ENCODE data around the gene PSORS1C2. TPM values are rescaled to one million over a fixed set of nuclear protein-coding genes. Genes with fewer than 3 reads are reported as not detected.
A peak's percentile ranks its signal among the peaks of the same experiment; 100 is the strongest.

PSORS1C2 gene
- total RNA-seq, 1 experiment from 2014 or later = not detected

- no peak for TF ChIP-seq CTCF (IDR thresholded peaks at IDR 0.05; ENCODE audit: unreplicated experiment)
- Mint-ChIP-seq H3K36me3 (ENCODE audit: insufficient read depth, unreplicated experiment) (peaks cover 11% of the 10 kb centered on the region), H3K27ac (ENCODE audit: low read depth, unreplicated experiment) (no peak within 1 kb of the TSS), H3K4me3 (ENCODE audit: unreplicated experiment) (no peak within 1 kb of the TSS), H3K9me3 (ENCODE audit: unreplicated experiment) (no peaks in the 10 kb centered on the region), H3K27me3 (ENCODE audit: insufficient read depth, unreplicated experiment) (no peaks in the 10 kb centered on the region), H3K4me1 (ENCODE audit: insufficient read depth, unreplicated experiment) (peaks cover 32% of the 10 kb centered on the region)
- intact Hi-C loops (cut with micrococcal nuclease) = no loop called here
- ChIA-PET POLR2A (interaction anchor here (0.6 kb wide), 1 partner anchor 495 kb away, joined by 3 read pairs; the partner anchor contains the start of gene AIF1), CTCF (interaction anchor here (1.1 to 2.2 kb wide), 2 partner anchors 33 to 40 kb away, joined by 3 to 6 read pairs; no protein-coding TSS in a partner anchor)
- BruUV-seq (replicated peaks) = no TSS peak
- DNase-seq (ENCODE audit: unreplicated experiment) = no peak
Observed at GRCh38 chr6:31120151-31120915, 18.5 kb downstream of the PSORS1C2 start, which contains the start of gene CDSN. Gene CDSN, minus strand, starts transcription at chr6:31120446. Its CDS starts 27 bp downstream, at chr6:31120419.

DNA sequence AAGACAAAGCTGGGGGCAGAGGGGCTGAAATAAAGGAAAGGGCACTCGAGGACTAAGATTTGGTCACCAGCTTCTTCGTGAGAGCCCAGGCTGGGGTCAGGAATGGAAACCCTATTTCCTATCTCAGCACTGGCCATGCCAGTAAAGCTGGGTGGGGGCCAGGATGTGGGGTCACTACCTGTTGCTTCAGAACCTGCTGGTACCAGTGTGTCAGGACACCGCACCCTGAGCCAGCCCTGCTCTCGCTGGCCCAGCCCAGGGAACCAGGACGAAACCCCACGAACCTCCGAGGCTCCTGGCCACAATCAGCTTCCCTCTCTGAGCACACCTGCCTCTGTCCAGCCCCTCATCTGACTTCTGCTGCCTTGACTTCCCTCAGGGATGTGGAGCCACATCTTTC, 20.7 kb downstream of the PSORS1C2 start:
- Mint-ChIP-seq H3K4me3 (ENCODE audit: unreplicated experiment) (no peak overlapping the region), H3K27me3 (ENCODE audit: insufficient read depth, unreplicated experiment) (no peaks in the 10 kb centered on the region), H3K27ac (ENCODE audit: low read depth, unreplicated experiment) (no peak overlapping the region), H3K4me1 (ENCODE audit: insufficient read depth, unreplicated experiment) (peaks cover 30% of the 10 kb centered on the region), H3K36me3 (ENCODE audit: insufficient read depth, unreplicated experiment) (peaks cover 6% of the 10 kb centered on the region), H3K9me3 (ENCODE audit: unreplicated experiment) (no peaks in the 10 kb centered on the region)
- no peak for TF ChIP-seq CTCF (IDR thresholded peaks at IDR 0.05; ENCODE audit: unreplicated experiment)
- no TSS peak for BruUV-seq (replicated peaks)
- no peak for DNase-seq (ENCODE audit: unreplicated experiment)
- intact Hi-C loops (cut with micrococcal nuclease) = no loop called here
- CTCF ChIA-PET = interaction anchor here (0.6 to 6.8 kb wide), 6 partner anchors 9 to 387 kb away, joined by 4 to 55 read pairs (median 6); partner anchors contain the start of gene MUCL3
- POLR2A ChIA-PET = interaction anchor here (1.4 kb wide), 1 partner anchor 32 kb away, joined by 4 read pairs; no protein-coding TSS in a partner anchor

- intact Hi-C loops (cut with micrococcal nuclease) = no loop called here
- no peak for TF ChIP-seq CTCF (IDR thresholded peaks at IDR 0.05; ENCODE audit: unreplicated experiment)
- POLR2A ChIA-PET = interaction anchor here (3.4 to 4.3 kb wide), 2 partner anchors 9 to 30 kb away, joined by 13 to 60 read pairs; no protein-coding TSS in a partner anchor
- H3K27ac Mint-ChIP-seq (ENCODE audit: low read depth, unreplicated experiment) = peak overlapping the region; percentile 98
- DNase-seq (ENCODE audit: unreplicated experiment) = no peak
- no peak overlapping the region for H3K4me3 Mint-ChIP-seq (ENCODE audit: unreplicated experiment)
- no peaks in the 10 kb centered on the region for H3K27me3 Mint-ChIP-seq (ENCODE audit: insufficient read depth, unreplicated experiment)
- peaks cover 6% of the 10 kb centered on the region for H3K36me3 Mint-ChIP-seq (ENCODE audit: insufficient read depth, unreplicated experiment)
- CTCF ChIA-PET = interaction anchor here (0.6 to 6.8 kb wide), 11 partner anchors 8 to 309 kb away, joined by 3 to 55 read pairs (median 7); no protein-coding TSS in a partner anchor
- no peaks in the 10 kb centered on the region for H3K9me3 Mint-ChIP-seq (ENCODE audit: unreplicated experiment)
- no TSS peak for BruUV-seq (replicated peaks)
- H3K4me1 Mint-ChIP-seq (ENCODE audit: insufficient read depth, unreplicated experiment) = peaks cover 21% of the 10 kb centered on the region
Observed at GRCh38 chr6:31116661-31117385, 22.0 kb downstream of the PSORS1C2 start.

Data from MCF 10A (cell line).